K562 (cell line): Measurements from ENCODE around the gene RXRA. TPM values are rescaled to one million over a fixed set of nuclear protein-coding genes. Genes with fewer than 3 reads are reported as not detected.

Experiments
- ATAC-seq: fragments of 200-7000 bp; cut with Tn5 transposase; 3 replicates; pipeline ENCODE4 v1.9.1; 2020; ENCODE audit warnings: moderate library complexity
- BruUV-seq: library from RNA; stranded (reverse); fragments of 400-500 nt; replicated peaks from 2 replicates; lab custom pipeline; 2021; lab: Mats Ljungman, UMichigan
- CTCF ChIA-PET: fragments of 300-600 bp; formaldehyde crosslinking; extraction: SDS; loops from one replicate; lab custom pipeline; 2021; ENCODE audit warnings: low intra/inter-chr PET ratio; lab: Yijun Ruan, JAX
- POLR2A ChIA-PET: fragments of 300-600, 350-650 bp; sonication (Branson Sonifier 250); formaldehyde crosslinking; extraction: SDS; loops from one replicate; lab custom pipeline; 2021; ENCODE audit warnings: antibody characterized with exemption, inconsistent platforms; lab: Yijun Ruan, JAX
- DNase-seq, 4 experiments: peaks; one replicate each; pipeline versions ENCODE4 v3.0.0 to v3.0.0-alpha.2; 2011 to 2018; ENCODE audit warnings: low spot score in 3 of 4, mixed read lengths in 3 of 4; ENCODE audit errors: extremely low read depth in 1 of 4
- FAIRE-seq: peaks from 2 replicates; lab custom pipeline; 2011; peaks lifted over from hg19 to GRCh38; lab: Jason Lieb, UNC
- H2AFZ ChIP-seq: 2 replicates; pipeline ENCODE4 v1.6.0; 2011; ENCODE audit warnings: low read depth, low read length, control low read depth, inconsistent platforms
- H3K27ac ChIP-seq: fragments of 200-600 bp; 3 replicates; pipeline ENCODE4 v1.8.0; 2011; ENCODE audit warnings: low read depth, mild to moderate bottlenecking, control low read depth, inconsistent platforms, low read length, moderate library complexity, mixed read lengths; ENCODE audit errors: extremely low read depth
- H3K27me3 ChIP-seq, 2 experiments: fragments of 300-600 bp in 1 of 2; 2 replicates in 1 of 2; 3 replicates in 1 of 2; pipeline versions ENCODE4 v1.6.0 to v1.8.0; 2011; ENCODE audit warnings: inconsistent platforms in 2 of 2, low read length in 2 of 2, mild to moderate bottlenecking in 1 of 2, mixed read lengths in 1 of 2, moderate library complexity in 1 of 2; ENCODE audit not compliant: control insufficient read depth in 2 of 2, insufficient read depth in 2 of 2
- H3K36me3 ChIP-seq: fragments of 300-600 bp; 3 replicates; pipeline ENCODE4 v1.8.0; 2011; ENCODE audit warnings: mild to moderate bottlenecking, low read length, inconsistent platforms; ENCODE audit not compliant: control insufficient read depth, insufficient read depth
- H3K4me1 ChIP-seq, 2 experiments: fragments of 200-600 bp in 1 of 2; replicated peaks in 1 of 2; 2 replicates in 1 of 2; 3 replicates in 1 of 2; pipeline versions ENCODE4 v1.5.1 to v1.8.0; 2011; ENCODE audit warnings: inconsistent platforms in 2 of 2, low read length in 2 of 2, mild to moderate bottlenecking in 1 of 2, mixed read lengths in 1 of 2, moderate library complexity in 1 of 2; ENCODE audit not compliant: control insufficient read depth in 2 of 2, insufficient read depth in 2 of 2
- H3K4me2 ChIP-seq: 2 replicates; pipeline ENCODE4 v1.6.1; 2011; ENCODE audit warnings: low read length, control low read depth, inconsistent platforms, mixed read lengths; ENCODE audit not compliant: insufficient read depth
- H3K4me3 ChIP-seq: fragments of 200-600 bp; sonication (generic), shearing (Covaris generic); 2 replicates; pipeline ENCODE4 v1.5.1; 2016; ENCODE audit warnings: control low read depth, inconsistent platforms
- H3K79me2 ChIP-seq: fragments of 200-600 bp; 3 replicates; pipeline ENCODE4 v1.8.0; 2011; ENCODE audit warnings: low read length, inconsistent platforms; ENCODE audit not compliant: control insufficient read depth, insufficient read depth
- H3K9ac ChIP-seq, 2 experiments: 2 replicates each; pipeline versions ENCODE4 v1.6.0 to v1.6.1; 2011; ENCODE audit warnings: low read depth in 2 of 2, low read length in 2 of 2, control low read depth in 1 of 2, inconsistent platforms in 1 of 2, mild to moderate bottlenecking in 1 of 2, mixed read lengths in 1 of 2; ENCODE audit not compliant: insufficient read depth in 1 of 2
- H3K9me1 ChIP-seq: one replicate; pipeline ENCODE4 v1.6.0; 2011; ENCODE audit warnings: inconsistent platforms, mild to moderate bottlenecking, low read length, moderate library complexity; ENCODE audit not compliant: control insufficient read depth, insufficient read depth
- H3K9me3 ChIP-seq: replicated peaks from 2 replicates; pipeline ENCODE4 v1.5.1; 2011; ENCODE audit warnings: low read depth, low read length, inconsistent platforms; ENCODE audit not compliant: control insufficient read depth, insufficient read depth
- H4K20me1 ChIP-seq: replicated peaks from 2 replicates; pipeline ENCODE4 v1.6.1; 2011; ENCODE audit warnings: low read length, inconsistent platforms, mixed read lengths; ENCODE audit not compliant: control insufficient read depth, insufficient read depth
- ETV6 ChIP-seq, 3 experiments: fragments of 150-350 bp in 1 of 3; sonication (generic) in 1 of 3; formaldehyde crosslinking in 1 of 3; IDR thresholded peaks; 2 replicates each; pipeline versions ENCODE4 v1.6.1 to v1.8.0; 2014 to 2022; ENCODE audit warnings: borderline replicate concordance in 2 of 3, low read depth in 2 of 3, antibody characterized with exemption in 1 of 3, low read length in 1 of 3, mild to moderate bottlenecking in 1 of 3, missing genetic modification reagents in 1 of 3
- NFRKB ChIP-seq: fragments of 450-650 bp; IDR thresholded peaks from 2 replicates; pipeline ENCODE4 v1.6.1; 2016; ENCODE audit warnings: low read depth
- ZNF3 ChIP-seq: fragments of 250-450 bp; sonication (Bioruptor Pico); IDR thresholded peaks from 2 replicates; pipeline ENCODE4 v1.5.0; 2021; ENCODE audit warnings: mild to moderate bottlenecking, moderate library complexity
- WGBS: fragments of 100-300 bp; shearing (Covaris generic); methylation state at CpG from one replicate; pipeline ENCODE4 v1.1.6; 2016; ENCODE audit warnings: low coverage, mixed read lengths; ENCODE audit not compliant: insufficient coverage; ENCODE audit errors: missing lambda C conversion rate; 5-methylcytosine and 5-hydroxymethylcytosine counted together
- in situ Hi-C: fragments of 300-500 bp; cut with MboI; formaldehyde crosslinking; loops from 4 replicates; pipeline ENCODE4 v1.15.0; 2018; ENCODE audit warnings: inconsistent platforms, mixed read lengths
- intact Hi-C: fragments of 100-400 bp; cut with micrococcal nuclease; formaldehyde crosslinking; loops from 2 replicates; pipeline ENCODE4 v1.14.2; 2022
- polyA plus RNA-seq, 8 experiments: library from polyadenylated mRNA; depleted of rRNA in 4 of 8; stranded (reverse) in 5 of 8; unstranded in 3 of 8; fragments of >200 nt; fragmentation: Nextera tagmentation in 2 of 8; fragmentation: Illumina TruSeq in 1 of 8; extraction: Ambion mirVana in 2 of 8; extraction: Trizol in 1 of 8; gene quantifications; 2 replicates each; pipeline versions ENCODE4 v1.2.1 to v1.2.3, GENCODE V29; 2011 to 2014; ENCODE audit warnings: inconsistent platforms in 1 of 8, missing spikeins in 1 of 8
- total RNA-seq, 7 experiments: library from RNA; depleted of rRNA in 6 of 7; stranded (reverse); fragments of >200 nt in 6 of 7; fragmentation: Illumina TruSeq in 2 of 7; extraction: Trizol in 2 of 7; gene quantifications; 2 replicates each; pipeline versions ENCODE4 v1.2.1 to v1.2.3, GENCODE V29; 2011 to 2021; ENCODE audit warnings: low replicate concordance in 1 of 7

Gene RXRA
- total and polyA plus RNA-seq, 9 of the 15 experiments (the other 6 are each of a cell fraction or from before 2014, with no cell fraction given), result 0.35 to 23.6 (median 4.6) TPM

GRCh38 chr9:134458207-134459108 is 132.2 kb downstream of the RXRA start:
- WGBS, result 42% methylated on average over 13 of the region's 20 CpGs
- Histone ChIP-seq H3K27me3 (peaks cover 0 to 21% of the 10 kb centered on the region in 2 experiments; a peak in 2 of 5 replicates), H3K4me3 (no peak overlapping the region), H3K9ac (no peak overlapping the region; a peak in 1 of 4 replicates), H4K20me1 (peaks cover 4% of the 10 kb centered on the region; the same call in 1 of the 2 replicates), H3K4me2 (no peak overlapping the region), H3K9me1 (no peaks in the 10 kb centered on the region), H3K27ac (no peak overlapping the region), H3K4me1 (peaks cover 0 to 42% of the 10 kb centered on the region in 2 experiments; a peak in 3 of 5 replicates), H3K79me2 (no peaks in the 10 kb centered on the region), H3K9me3 (0 out of 2 replicates have a peak, but pooled peaks cover 2% of the 10 kb centered on the region), H3K36me3 (no peaks in the 10 kb centered on the region), H2AFZ (no peak overlapping the region)
- intact Hi-C loops, result no loop called here
- ATAC-seq (no peak), FAIRE-seq (no peak), DNase-seq (no peak)
- BruUV-seq, result no TSS peak
- TF ChIP-seq ETV6 (IDR thresholded peaks at IDR 0.05; ENCODE audit: borderline replicate concordance in 1 of 2, low read depth in 2 of 2, low read length in 1 of 2) (no peak), ETV6 (CRISPR knock-in tag; IDR thresholded peaks at IDR 0.05; ENCODE audit: borderline replicate concordance) (no peak), ZNF3 (no peak), NFRKB (no peak)
- ChIA-PET POLR2A (interaction anchor here (0.6 to 1.2 kb wide), 3 partner anchors 9 to 19 kb away, joined by 3 to 5 read pairs (median 3); no protein-coding TSS in a partner anchor), CTCF (no interaction called here)
- in situ Hi-C loops, result no loop called here
